GM12801 (cell line): ENCODE measurements around the gene TMEM18.

ENCODE experiments used
- TF ChIP-seq, protein P1 (sequence below): IDR thresholded peaks from one replicate; pipeline ENCODE4 v1.5.1; 2011; ENCODE audit warnings: control low read depth; ENCODE audit not compliant: insufficient read length; ENCODE audit errors: extremely low read depth

The TMEM18 gene

GRCh38 chr2:627340-627709 lies 49.9 kb downstream of the TMEM18 start:
- TF ChIP-seq, protein P1, sequence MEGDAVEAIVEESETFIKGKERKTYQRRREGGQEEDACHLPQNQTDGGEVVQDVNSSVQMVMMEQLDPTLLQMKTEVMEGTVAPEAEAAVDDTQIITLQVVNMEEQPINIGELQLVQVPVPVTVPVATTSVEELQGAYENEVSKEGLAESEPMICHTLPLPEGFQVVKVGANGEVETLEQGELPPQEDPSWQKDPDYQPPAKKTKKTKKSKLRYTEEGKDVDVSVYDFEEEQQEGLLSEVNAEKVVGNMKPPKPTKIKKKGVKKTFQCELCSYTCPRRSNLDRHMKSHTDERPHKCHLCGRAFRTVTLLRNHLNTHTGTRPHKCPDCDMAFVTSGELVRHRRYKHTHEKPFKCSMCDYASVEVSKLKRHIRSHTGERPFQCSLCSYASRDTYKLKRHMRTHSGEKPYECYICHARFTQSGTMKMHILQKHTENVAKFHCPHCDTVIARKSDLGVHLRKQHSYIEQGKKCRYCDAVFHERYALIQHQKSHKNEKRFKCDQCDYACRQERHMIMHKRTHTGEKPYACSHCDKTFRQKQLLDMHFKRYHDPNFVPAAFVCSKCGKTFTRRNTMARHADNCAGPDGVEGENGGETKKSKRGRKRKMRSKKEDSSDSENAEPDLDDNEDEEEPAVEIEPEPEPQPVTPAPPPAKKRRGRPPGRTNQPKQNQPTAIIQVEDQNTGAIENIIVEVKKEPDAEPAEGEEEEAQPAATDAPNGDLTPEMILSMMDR = no peak

DNA sequence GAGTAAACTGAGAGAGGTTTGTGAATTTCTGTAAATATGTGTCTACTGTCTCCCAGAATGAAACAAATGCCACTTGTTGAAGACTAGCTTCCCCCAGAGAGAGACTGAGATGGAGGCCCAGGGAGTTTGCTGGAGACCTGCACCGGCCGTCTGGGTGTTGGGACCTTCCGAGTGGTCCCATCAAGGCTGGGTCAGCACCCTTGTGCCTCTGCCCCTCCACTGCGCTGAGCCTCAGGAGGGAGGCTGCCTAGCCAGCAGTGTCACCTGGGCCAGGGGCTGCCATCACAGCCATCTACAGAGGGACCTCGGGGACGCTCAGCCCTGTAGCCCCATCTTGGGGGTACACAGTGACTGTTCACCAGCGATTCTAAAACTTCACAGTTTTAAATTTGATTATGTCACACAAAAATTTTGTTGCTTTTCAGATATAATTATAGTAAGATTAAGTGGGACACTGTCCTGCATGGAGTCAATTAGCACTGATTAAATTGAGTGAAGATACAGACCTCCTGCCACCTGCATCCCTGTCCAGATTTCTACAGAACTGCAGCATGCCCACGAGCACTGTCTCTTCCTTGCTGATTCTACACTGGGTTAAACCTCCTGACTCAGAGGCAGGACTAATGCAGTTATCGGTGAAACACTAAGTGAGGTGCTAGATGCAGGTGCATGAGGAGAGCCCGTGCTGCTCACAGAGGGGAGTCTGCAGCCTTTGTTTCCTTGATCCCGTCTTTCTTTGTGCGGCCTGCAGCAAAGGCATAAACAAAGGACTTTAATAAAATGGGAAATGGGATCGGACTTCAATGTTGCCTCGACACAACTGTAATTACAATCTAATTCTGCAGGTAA lies 50.5 kb downstream of the TMEM18 start:
- TF ChIP-seq, protein P1 = no peak

DNA sequence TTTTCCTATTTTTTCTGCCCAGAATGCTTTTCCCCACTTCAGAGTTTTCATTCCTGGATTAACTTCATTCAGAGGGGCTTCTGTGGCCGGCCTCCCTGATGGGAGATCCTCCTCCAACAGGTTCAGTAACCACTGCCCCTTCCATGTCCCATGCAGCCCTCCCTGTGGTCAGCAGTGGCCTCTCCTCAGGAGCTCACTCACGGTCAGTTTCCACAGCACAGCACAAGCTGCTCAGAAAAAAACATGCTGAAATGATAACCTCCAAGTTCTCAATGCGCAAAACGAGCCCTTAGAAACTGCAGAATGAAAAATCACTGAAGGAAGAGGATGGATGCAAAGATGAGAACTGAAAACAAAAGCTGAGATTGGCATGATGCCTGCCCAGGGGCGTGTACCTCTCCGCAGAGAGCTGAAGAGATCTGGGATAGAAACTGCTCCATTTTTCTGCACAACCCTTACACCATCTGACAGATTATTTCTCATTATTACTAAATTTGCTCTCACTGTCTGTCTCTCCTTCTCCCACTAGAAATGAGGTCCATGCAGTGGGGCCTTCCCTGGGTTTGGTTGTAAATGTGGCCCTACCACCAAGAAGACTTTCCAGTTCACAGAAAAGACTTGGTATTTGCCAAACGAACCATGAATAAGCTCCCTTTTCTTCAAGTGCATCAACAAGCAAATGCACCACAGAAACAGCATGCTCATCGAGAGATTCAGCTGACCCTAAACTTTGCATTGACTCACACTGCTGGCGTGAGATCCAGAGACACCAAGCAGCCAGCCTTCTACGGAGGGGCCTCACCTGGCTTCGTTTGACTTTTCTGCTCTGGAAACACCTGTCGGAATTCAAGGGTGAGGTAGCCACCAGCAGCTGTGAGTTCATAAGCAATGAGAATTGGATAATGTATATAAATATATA lies 51.5 kb downstream of the TMEM18 start:
- TF ChIP-seq, protein P1 = no peak

GRCh38 chr2:624551-625347 lies 52.5 kb downstream of the TMEM18 start:
- TF ChIP-seq, protein P1 = no peak

DNA sequence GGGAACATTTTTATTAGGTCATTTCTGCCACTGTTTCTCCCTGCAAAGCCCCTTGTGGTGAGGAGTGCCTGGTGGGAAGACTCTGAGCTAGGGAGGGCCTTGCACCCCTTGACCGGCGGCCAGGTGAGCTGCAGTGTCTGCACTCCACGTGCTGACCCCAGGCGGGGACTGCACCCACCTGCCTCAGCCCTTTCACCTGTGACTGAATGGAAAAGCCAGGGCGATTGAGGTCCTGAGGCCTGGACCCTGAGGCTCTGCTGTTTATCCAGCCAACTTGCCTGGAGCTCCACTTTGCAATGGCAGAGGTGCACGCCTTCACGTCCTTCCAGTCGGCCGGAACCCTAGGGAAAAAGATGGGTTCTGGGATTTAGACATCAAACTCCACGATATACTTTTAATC lies 53.1 kb downstream of the TMEM18 start:
- TF ChIP-seq, protein P1 = no peak

- TF ChIP-seq, protein P1 = no peak
Measured at GRCh38 chr2:623130-623922, 53.9 kb downstream of the TMEM18 start.
